OCI-LY1 (cell line): ENCODE measurements around the gene C1S.

Experiments used
- CTCF ChIP-seq: fragments of 200-600 bp; sonication (generic), shearing (Covaris generic); IDR thresholded peaks from 2 replicates; pipeline ENCODE4 v1.5.1; 2017; ENCODE audit warnings: mild to moderate bottlenecking, antibody characterized with exemption, low read length, moderate library complexity, mixed read lengths
- EZH2 ChIP-seq: fragments of 200-600 bp; sonication (generic), shearing (Covaris generic); IDR thresholded peaks from 2 replicates; pipeline ENCODE4 v1.8.0; 2017; ENCODE audit warnings: borderline replicate concordance, mixed run types, mild to moderate bottlenecking, antibody characterized with exemption, low read length, moderate library complexity, mixed read lengths

- TF ChIP-seq CTCF: peak; percentile 87
- no peak for TF ChIP-seq EZH2
Measured at GRCh38 chr12:7092229-7092985, 31.9 kb downstream of the C1S start, which contains the start of gene C1R.
